Natural killer cell (primary cell): ENCODE measurements around the gene TRPC3. TPM values are rescaled to one million over a fixed set of nuclear protein-coding genes. Genes with fewer than 3 reads are reported as not detected.

Experiments used
- ATAC-seq, 3 donors: fragments of 150-1000 bp in 2 of 3; fragments of 200-7000 bp in 1 of 3; cut with Tn5 transposase; 1 replicate in 1 of 3; 2 replicates in 2 of 3; pipeline ENCODE4 v1.10.0; 2021; ENCODE audit warnings: mild to moderate bottlenecking in 2 of 3, moderate library complexity in 2 of 3
- DNase-seq, 2 donors: peaks; one replicate each; pipeline versions ENCODE4 v3.0.0 to v3.0.0-alpha.2; 2013 to 2021; ENCODE audit warnings: mixed read lengths in 1 of 2
- H3K27ac ChIP-seq: one replicate; pipeline ENCODE4 v1.5.1; 2013; ENCODE audit warnings: mild to moderate bottlenecking, low read length
- H3K27me3 ChIP-seq: one replicate; pipeline ENCODE4 v1.6.1; 2013; ENCODE audit warnings: low read length; ENCODE audit not compliant: control insufficient read depth, insufficient read depth
- H3K36me3 ChIP-seq: one replicate; pipeline ENCODE4 v1.6.1; 2013; ENCODE audit warnings: low read length; ENCODE audit not compliant: control insufficient read depth, insufficient read depth
- H3K4me1 ChIP-seq: one replicate; pipeline ENCODE4 v1.6.1; 2013; ENCODE audit warnings: low read length; ENCODE audit not compliant: control insufficient read depth, insufficient read depth
- H3K4me3 ChIP-seq: one replicate; pipeline ENCODE4 v1.5.1; 2013; ENCODE audit warnings: low read length
- H3K9me3 ChIP-seq: one replicate; pipeline ENCODE4 v1.6.1; 2013; ENCODE audit warnings: low read length; ENCODE audit not compliant: control insufficient read depth, insufficient read depth
- H3K27ac Mint-ChIP-seq, 2 donors: one replicate each; pipeline ENCODE4 v1.8.0; 2022; ENCODE audit warnings: mild to moderate bottlenecking in 2 of 2, mixed read lengths in 2 of 2, moderate library complexity in 1 of 2
- H3K27me3 Mint-ChIP-seq, 2 donors: one replicate each; pipeline ENCODE4 v1.8.0; 2022; ENCODE audit warnings: low read depth in 2 of 2, mixed read lengths in 2 of 2
- H3K36me3 Mint-ChIP-seq: one replicate; pipeline ENCODE4 v1.8.0; 2022; ENCODE audit warnings: mixed read lengths
- H3K4me1 Mint-ChIP-seq, 2 donors: one replicate each; pipeline ENCODE4 v1.8.0; 2022; ENCODE audit warnings: mixed read lengths in 2 of 2
- H3K4me3 Mint-ChIP-seq: one replicate; pipeline ENCODE4 v1.8.0; 2022; ENCODE audit warnings: mild to moderate bottlenecking, moderate library complexity, mixed read lengths
- H3K9me3 Mint-ChIP-seq, 2 donors: one replicate each; pipeline ENCODE4 v1.8.0; 2022; ENCODE audit warnings: mixed read lengths in 2 of 2
- CTCF ChIP-seq: fragments of 200-600 bp; IDR thresholded peaks from one replicate; pipeline ENCODE4 v1.8.0; 2022; ENCODE audit warnings: antibody characterized with exemption
- WGBS: methylation state at CpG from one replicate; pipeline ENCODE4 v1.1.7; 2013; ENCODE audit warnings: missing lambda C conversion rate; ENCODE audit not compliant: insufficient coverage; 5-methylcytosine and 5-hydroxymethylcytosine counted together
- intact Hi-C: fragments of 100-400 bp; cut with micrococcal nuclease; formaldehyde crosslinking; loops from one replicate; pipeline ENCODE4 v1.14.2; 2022
- total RNA-seq, 4 donors: library from RNA; stranded (reverse); fragments of 120-200 nt in 1 of 4; gene quantifications; one replicate each; pipeline versions ENCODE4 v1.2.3 to v1.2.4, GENCODE V29; 2013 to 2022

Gene TRPC3
- total RNA-seq, 3 donors from 2014 or later (not counting 1 experiment from before 2014, with no cell fraction given), result 0.34 to 0.88 (median 0.49) TPM

GRCh38 chr4:121957266-121957665, 5.4 kb upstream of the TRPC3 start:
- H3K36me3 Mint-ChIP-seq, result no peaks in the 10 kb centered on the region
- no peak overlapping the region for H3K4me3 Mint-ChIP-seq
- H3K9me3 Mint-ChIP-seq, result no peaks in the 10 kb centered on the region
- Histone ChIP-seq H3K9me3 (no peaks in the 10 kb centered on the region), H3K4me3 (no peak overlapping the region), H3K27ac (no peak overlapping the region), H3K4me1 (no peaks in the 10 kb centered on the region), H3K36me3 (no peaks in the 10 kb centered on the region), H3K27me3 (peaks cover 2% of the 10 kb centered on the region)
- no peak overlapping the region for H3K27ac Mint-ChIP-seq
- TF ChIP-seq CTCF, result no peak
- ATAC-seq (no peak), DNase-seq (no peak)
- peaks cover 26 to 39% of the 10 kb centered on the region in 2 donors for H3K27me3 Mint-ChIP-seq
- peaks cover 0 to 2% of the 10 kb centered on the region in 2 donors for H3K4me1 Mint-ChIP-seq
- 92% methylated on average over 3 of the region's 3 CpGs for WGBS
- intact Hi-C loops, result no loop called here

GRCh38 chr4:121953860-121954259, 2.0 kb upstream of the TRPC3 start:
- Mint-ChIP-seq H3K36me3 (no peaks in the 10 kb centered on the region), H3K4me3 (no peak overlapping the region), H3K9me3 (no peaks in the 10 kb centered on the region), H3K27ac (no peak overlapping the region), H3K4me1 (peaks cover 6 to 16% of the 10 kb centered on the region in 2 donors), H3K27me3 (peaks cover 30 to 38% of the 10 kb centered on the region in 2 donors)
- Histone ChIP-seq H3K4me3 (no peak overlapping the region), H3K27me3 (peaks cover 7% of the 10 kb centered on the region), H3K27ac (no peak overlapping the region), H3K9me3 (no peaks in the 10 kb centered on the region), H3K36me3 (no peaks in the 10 kb centered on the region), H3K4me1 (peaks cover 14% of the 10 kb centered on the region)
- ATAC-seq (no peak), DNase-seq (no peak)
- no peak for TF ChIP-seq CTCF
- intact Hi-C loops, result no loop called here

GRCh38 chr4:121952290-121952689, 430 bp upstream of the TRPC3 start:
- no peak for DNase-seq
- H3K4me3 ChIP-seq, result no peak overlapping the region
- H3K27ac Mint-ChIP-seq, result no peak overlapping the region

More at GRCh38 chr4:121952290-121952689, 430 bp upstream of the TRPC3 start:
- 37% methylated on average over 6 of the region's 7 CpGs for WGBS
- Histone ChIP-seq H3K27me3 (peaks cover 7% of the 10 kb centered on the region), H3K9me3 (no peaks in the 10 kb centered on the region), H3K36me3 (no peaks in the 10 kb centered on the region), H3K27ac (no peak overlapping the region), H3K4me1 (peaks cover 14% of the 10 kb centered on the region)
- Mint-ChIP-seq H3K9me3 (no peaks in the 10 kb centered on the region), H3K27me3 (peaks cover 40 to 47% of the 10 kb centered on the region in 2 donors), H3K36me3 (no peaks in the 10 kb centered on the region), H3K4me3 (peak overlapping the region; percentile 87), H3K4me1 (peaks cover 6 to 16% of the 10 kb centered on the region in 2 donors)
- intact Hi-C loops, result no loop called here
- TF ChIP-seq CTCF, result no peak
- no peak for ATAC-seq
